Stimulated activated CD8-positive, alpha-beta memory T cell treated with anti-CD3 and anti-CD28 coated beads, Interleukin-4, amount 100 ng/mL, for 1 hour (primary cell): ENCODE data around the gene RO60.

Experiments used
- DNase-seq, 2 donors: peaks; one replicate each; pipeline ENCODE4 v3.0.0-alpha.2; 2020; ENCODE audit warnings: low read depth in 2 of 2, low spot score in 1 of 2

The RO60 gene

GRCh38 chr1:193108471-193108870, 49.1 kb downstream of the RO60 start:
- DNase-seq, result no peak
